Lung (tissue), 12 donors: ENCODE results near the gene MAP2K5. TPM values are rescaled to one million over a fixed set of nuclear protein-coding genes. Genes with fewer than 3 reads are reported as not detected.

Experiments
- ATAC-seq: fragments of 200-7000 bp; cut with Tn5 transposase; one replicate; pipeline ENCODE4 v1.9.1; 2020; ENCODE audit warnings: moderate number of reproducible peaks; ENCODE audit not compliant: insufficient read depth, low FRiP score
- DNase-seq, 3 donors: peaks; one replicate each; pipeline ENCODE4 v3.0.0-alpha.2; 2013 to 2017
- H3K27ac ChIP-seq, 2 donors: one replicate each; pipeline ENCODE4 v1.5.1; 2013; ENCODE audit warnings: mild to moderate bottlenecking in 2 of 2, moderate library complexity in 2 of 2, control low read depth in 1 of 2, inconsistent platforms in 1 of 2, low read depth in 1 of 2, low read length in 1 of 2
- H3K27me3 ChIP-seq, 3 donors: one replicate each; pipeline ENCODE4 v1.5.1; 2013; ENCODE audit warnings: low read length in 2 of 3; ENCODE audit not compliant: control insufficient read depth in 3 of 3, insufficient read depth in 3 of 3
- H3K36me3 ChIP-seq, 4 donors: one replicate each; pipeline ENCODE4 v1.5.1; 2013; ENCODE audit warnings: low read length in 4 of 4, mild to moderate bottlenecking in 1 of 4, moderate library complexity in 1 of 4; ENCODE audit not compliant: control insufficient read depth in 4 of 4, insufficient read depth in 4 of 4
- H3K4me1 ChIP-seq, 5 donors: one replicate each; pipeline ENCODE4 v1.5.1; 2013; ENCODE audit warnings: low read length in 5 of 5, mild to moderate bottlenecking in 2 of 5, moderate library complexity in 1 of 5; ENCODE audit not compliant: control insufficient read depth in 5 of 5, insufficient read depth in 5 of 5
- H3K4me3 ChIP-seq: one replicate; pipeline ENCODE4 v1.5.1; 2013; ENCODE audit warnings: mild to moderate bottlenecking, control low read depth, moderate library complexity
- H3K9ac ChIP-seq, 2 donors: one replicate each; pipeline ENCODE4 v1.5.1; 2013; ENCODE audit warnings: low read length in 2 of 2, control low read depth in 1 of 2; ENCODE audit not compliant: insufficient read depth in 1 of 2
- H3K9me3 ChIP-seq, 4 donors: one replicate each; pipeline ENCODE4 v1.5.1; 2013; ENCODE audit warnings: low read length in 3 of 4, mild to moderate bottlenecking in 1 of 4, moderate library complexity in 1 of 4; ENCODE audit not compliant: control insufficient read depth in 4 of 4, insufficient read depth in 3 of 4
- WGBS, 2 donors: extraction: QIAGEN DNeasy Blood & Tissue Kit; methylation state at CpG; one replicate each; pipeline ENCODE4 v1.1.7; 2013; 5-methylcytosine and 5-hydroxymethylcytosine counted together
- polyA plus RNA-seq, 2 donors: library from polyadenylated mRNA; stranded (reverse); fragments of 200-250 nt; gene quantifications; one replicate each; pipeline ENCODE4 v1.2.1, GENCODE V29; 2013
- total RNA-seq, 2 donors: library from RNA; depleted of rRNA in 1 of 2; stranded (reverse); fragments of >200 nt in 1 of 2; gene quantifications; one replicate each; pipeline ENCODE4 v1.2.1, GENCODE V29; 2014 to 2021
- TF ChIP-seq, protein P1 (sequence below): IDR thresholded peaks from 2 replicates; pipeline ENCODE4 v1.5.1; 2012; ENCODE audit warnings: mild to moderate bottlenecking; ENCODE audit errors: control extremely low read depth, extremely low read depth
- donor health status: control.
- donor health status: control.
- donor health status: Bipolar disorder and iron deficiency.
- donor health status: healthy.
- donor health status: DM: yes; HTN: yes; CAD: no.

The MAP2K5 gene
- total and polyA plus RNA-seq, 4 donors, result 6.3 to 19.1 (median 12.4) TPM

- Histone ChIP-seq H3K9ac (no peak overlapping the region), H3K9me3 (no peaks in the 10 kb centered on the region), H3K27ac (no peak overlapping the region), H3K4me3 (no peak overlapping the region), H3K36me3 (peaks cover 0 to 10% (median 6%) of the 10 kb centered on the region in 4 donors), H3K4me1 (no peaks in the 10 kb centered on the region), H3K27me3 (no peaks in the 10 kb centered on the region)
- no peak for DNase-seq
- no peak for ATAC-seq
- TF ChIP-seq, protein P1, sequence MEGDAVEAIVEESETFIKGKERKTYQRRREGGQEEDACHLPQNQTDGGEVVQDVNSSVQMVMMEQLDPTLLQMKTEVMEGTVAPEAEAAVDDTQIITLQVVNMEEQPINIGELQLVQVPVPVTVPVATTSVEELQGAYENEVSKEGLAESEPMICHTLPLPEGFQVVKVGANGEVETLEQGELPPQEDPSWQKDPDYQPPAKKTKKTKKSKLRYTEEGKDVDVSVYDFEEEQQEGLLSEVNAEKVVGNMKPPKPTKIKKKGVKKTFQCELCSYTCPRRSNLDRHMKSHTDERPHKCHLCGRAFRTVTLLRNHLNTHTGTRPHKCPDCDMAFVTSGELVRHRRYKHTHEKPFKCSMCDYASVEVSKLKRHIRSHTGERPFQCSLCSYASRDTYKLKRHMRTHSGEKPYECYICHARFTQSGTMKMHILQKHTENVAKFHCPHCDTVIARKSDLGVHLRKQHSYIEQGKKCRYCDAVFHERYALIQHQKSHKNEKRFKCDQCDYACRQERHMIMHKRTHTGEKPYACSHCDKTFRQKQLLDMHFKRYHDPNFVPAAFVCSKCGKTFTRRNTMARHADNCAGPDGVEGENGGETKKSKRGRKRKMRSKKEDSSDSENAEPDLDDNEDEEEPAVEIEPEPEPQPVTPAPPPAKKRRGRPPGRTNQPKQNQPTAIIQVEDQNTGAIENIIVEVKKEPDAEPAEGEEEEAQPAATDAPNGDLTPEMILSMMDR, result no peak
- 76 to 79% methylated on average over 3 of the region's 3 CpGs for WGBS, 2 donors
These were observed 14.6 kb downstream of the MAP2K5 start for GRCh38 chr15:67556976-67557570.

GRCh38 chr15:67558502-67558901 lies 16.0 kb downstream of the MAP2K5 start:
- 92 to 93% methylated on average over 4 of the region's 4 CpGs for WGBS, 2 donors

GRCh38 chr15:67559158-67559557 lies 16.7 kb downstream of the MAP2K5 start:
- Histone ChIP-seq H3K27ac (no peak overlapping the region), H3K9ac (no peak overlapping the region), H3K4me1 (no peaks in the 10 kb centered on the region), H3K9me3 (no peaks in the 10 kb centered on the region), H3K36me3 (peaks cover 0 to 10% (median 4%) of the 10 kb centered on the region in 4 donors), H3K4me3 (no peak overlapping the region), H3K27me3 (no peaks in the 10 kb centered on the region)
- TF ChIP-seq, protein P1, result no peak
- 96 to 100% methylated on average over 1 of the region's 1 CpG for WGBS, 2 donors
- DNase-seq (no peak), ATAC-seq (no peak)

More at GRCh38 chr15:67558502-67558901, 16.0 kb downstream of the MAP2K5 start:
- DNase-seq, result no peak
- peaks cover 0 to 10% (median 4%) of the 10 kb centered on the region in 4 donors for H3K36me3 ChIP-seq
- no peak overlapping the region for H3K9ac ChIP-seq
- no peaks in the 10 kb centered on the region for H3K4me1 ChIP-seq
- no peaks in the 10 kb centered on the region for H3K9me3 ChIP-seq
- H3K27me3 ChIP-seq, result no peaks in the 10 kb centered on the region
- TF ChIP-seq, protein P1, result no peak
- H3K4me3 ChIP-seq, result no peak overlapping the region
- ATAC-seq, result no peak
- no peak overlapping the region for H3K27ac ChIP-seq

- Histone ChIP-seq H3K4me3 (no peak overlapping the region), H3K27ac (no peak overlapping the region), H3K27me3 (no peaks in the 10 kb centered on the region), H3K36me3 (peaks cover 0 to 10% (median 4%) of the 10 kb centered on the region in 4 donors), H3K9me3 (no peaks in the 10 kb centered on the region), H3K4me1 (no peaks in the 10 kb centered on the region), H3K9ac (no peak overlapping the region)
- WGBS, 2 donors, result 97 to 98% methylated on average over 2 of the region's 2 CpGs
- TF ChIP-seq, protein P1, result no peak
- ATAC-seq (no peak), DNase-seq (no peak)
These were observed 17.1 kb downstream of the MAP2K5 start for GRCh38 chr15:67559576-67559975.
